GM18498 (cell line): ENCODE measurements around the gene PITPNM3.

Source experiments
- ATAC-seq: cut with Tn5 transposase; IDR thresholded peaks from one replicate; pipeline ENCODE4 v1.9.1; 2021; ENCODE audit warnings: mild to moderate bottlenecking, moderate library complexity; ENCODE audit not compliant: unreplicated experiment

The PITPNM3 gene

GRCh38 chr17:6421700-6422604 is 134.4 kb downstream of the PITPNM3 start:
- ATAC-seq: peak; percentile 46

- ATAC-seq: no peak
Measured at GRCh38 chr17:6420173-6420641, 136.1 kb downstream of the PITPNM3 start.

GRCh38 chr17:6415616-6416015 is 140.7 kb downstream of the PITPNM3 start:
- no peak for ATAC-seq

- no peak for ATAC-seq
Measured at GRCh38 chr17:6413065-6413464, 143.3 kb downstream of the PITPNM3 start.

GRCh38 chr17:6408735-6409134 is 147.6 kb downstream of the PITPNM3 start:
- ATAC-seq: no peak

GRCh38 chr17:6408276-6408675 is 148.1 kb downstream of the PITPNM3 start:
- no peak for ATAC-seq

- no peak for ATAC-seq
Measured at GRCh38 chr17:6402258-6402657, 154.1 kb downstream of the PITPNM3 start.
